NOMO-1 treated with DMSO at 0.1 percent for 48 hours (cell line): ENCODE data around the gene EPOP.
A peak's percentile ranks its signal among the peaks of the same experiment; 100 is the strongest.

Experiments
- DNase-seq: peaks from one replicate; lab custom pipeline; 2025; ENCODE audit not compliant: unreplicated experiment; lab: John Stamatoyannopoulos, UW

EPOP gene

GRCh38 chr17:38674014-38674748 lies 576 bp downstream of the EPOP start:
- peak; percentile 9 for DNase-seq

GRCh38 chr17:38673707-38674013 lies 1.1 kb downstream of the EPOP start:
- DNase-seq, result no peak

GRCh38 chr17:38672788-38673706 lies 1.7 kb downstream of the EPOP start:
- no peak for DNase-seq

- no peak for DNase-seq
These were observed 2.6 kb downstream of the EPOP start for GRCh38 chr17:38671939-38672720.

- no peak for DNase-seq
These were observed 5.2 kb downstream of the EPOP start for GRCh38 chr17:38669520-38669919.

- DNase-seq, result no peak
These were observed 7.0 kb downstream of the EPOP start for GRCh38 chr17:38667787-38668122.

- DNase-seq, result peak; percentile 68
These were observed 7.5 kb downstream of the EPOP start for GRCh38 chr17:38667099-38667786.

- DNase-seq, result no peak
These were observed 10.7 kb downstream of the EPOP start for GRCh38 chr17:38663964-38664644.

GRCh38 chr17:38663125-38663751 lies 11.5 kb downstream of the EPOP start:
- peak; percentile 56 for DNase-seq

GRCh38 chr17:38660097-38661025 lies 14.4 kb downstream of the EPOP start:
- no peak for DNase-seq

- no peak for DNase-seq
These were observed 15.3 kb downstream of the EPOP start for GRCh38 chr17:38659415-38659814.

- DNase-seq, result peak; percentile 12
These were observed 15.9 kb downstream of the EPOP start for GRCh38 chr17:38658741-38659345.

GRCh38 chr17:38657824-38658740 lies 16.7 kb downstream of the EPOP start:
- DNase-seq, result no peak

GRCh38 chr17:38656959-38657823 lies 17.6 kb downstream of the EPOP start:
- DNase-seq, result no peak

GRCh38 chr17:38654411-38655398 lies 20.1 kb downstream of the EPOP start:
- no peak for DNase-seq
